Neural cell (in vitro differentiated cells): ENCODE data around the gene TANGO6. TPM values are rescaled to one million over a fixed set of nuclear protein-coding genes. Genes with fewer than 3 reads are reported as not detected.
A peak's percentile ranks its signal among the peaks of the same experiment; 100 is the strongest.

Experiments used
- H2AFZ ChIP-seq: fragments of 200-600, 300-800 bp; sonication (generic), shearing (Covaris generic); 2 replicates; pipeline ENCODE4 v1.6.0; 2014; ENCODE audit warnings: low read depth, mild to moderate bottlenecking, antibody characterized with exemption, low read length, moderate library complexity
- H3F3A ChIP-seq: fragments of 200-600 bp; shearing (Covaris generic); 2 replicates; pipeline ENCODE4 v1.6.1; 2016; ENCODE audit warnings: mild to moderate bottlenecking, moderate library complexity, mixed read lengths, antibody characterized with exemption, low read length; ENCODE audit not compliant: insufficient read depth, poor library complexity, severe bottlenecking
- H3K27ac ChIP-seq: fragments of 200-600, 300-800 bp; sonication (generic), shearing (Covaris generic); 2 replicates; pipeline ENCODE4 v1.5.1; 2014; ENCODE audit warnings: mild to moderate bottlenecking, low read length, moderate library complexity
- H3K27me3 ChIP-seq: fragments of 300-800, 200-600 bp; sonication (generic), shearing (Covaris generic); 2 replicates; pipeline ENCODE4 v1.6.0; 2014; ENCODE audit warnings: mild to moderate bottlenecking, low read depth, low read length, moderate library complexity; ENCODE audit not compliant: insufficient read depth
- H3K36me3 ChIP-seq: fragments of 300-800, 200-600 bp; sonication (generic), shearing (Covaris generic); 2 replicates; pipeline ENCODE4 v1.5.1; 2014; ENCODE audit warnings: mild to moderate bottlenecking, antibody characterized with exemption, low read length, moderate library complexity; ENCODE audit not compliant: insufficient read depth
- H3K4me2 ChIP-seq: fragments of 300-800, 200-600 bp; sonication (generic), shearing (Covaris generic); 2 replicates; pipeline ENCODE4 v1.6.0; 2014; ENCODE audit warnings: mild to moderate bottlenecking, low read length
- H3K4me3 ChIP-seq: fragments of 300-800, 200-600 bp; sonication (generic), shearing (Covaris generic); 2 replicates; pipeline ENCODE4 v1.5.1; 2014; ENCODE audit warnings: mild to moderate bottlenecking, low read length, moderate library complexity
- H3K79me2 ChIP-seq: fragments of 200-600 bp; shearing (Covaris generic); replicated peaks from 2 replicates; pipeline ENCODE4 v1.6.0; 2014; ENCODE audit warnings: mild to moderate bottlenecking, low read length, moderate library complexity; ENCODE audit not compliant: insufficient read depth
- H3K9ac ChIP-seq: fragments of 300-800, 200-600 bp; sonication (generic), shearing (Covaris generic); 2 replicates; pipeline ENCODE4 v1.6.1; 2016; ENCODE audit warnings: mild to moderate bottlenecking, low read length, mixed read lengths
- H3K9me2 ChIP-seq: fragments of 200-600 bp; shearing (Covaris generic); 2 replicates; pipeline ENCODE4 v1.6.1; 2016; ENCODE audit warnings: mild to moderate bottlenecking, low read length, mixed read lengths; ENCODE audit not compliant: insufficient read depth
- H3K9me3 ChIP-seq: fragments of 200-600, 300-800 bp; sonication (generic), shearing (Covaris generic); 2 replicates; pipeline ENCODE4 v1.6.1; 2016; ENCODE audit warnings: mild to moderate bottlenecking, mixed run types, low read length, moderate library complexity, mixed read lengths
- H4K20me1 ChIP-seq: fragments of 200-600 bp; shearing (Covaris generic); 2 replicates; pipeline ENCODE4 v1.6.1; 2016; ENCODE audit warnings: mild to moderate bottlenecking, mixed run types; ENCODE audit not compliant: insufficient read depth
- EP300 ChIP-seq: fragments of 450-650 bp; conservative IDR thresholded peaks from 2 replicates; pipeline ENCODE4 v1.6.1; 2014; ENCODE audit warnings: antibody characterized with exemption, mild to moderate bottlenecking, moderate library complexity; ENCODE audit not compliant: poor library complexity, severe bottlenecking
- EZH2 ChIP-seq: fragments of 200-600, 300-800 bp; shearing (Covaris generic), sonication (generic); IDR thresholded peaks from 2 replicates; pipeline ENCODE4 v1.6.1; 2014; ENCODE audit warnings: antibody characterized with exemption, low read length, borderline replicate concordance, mild to moderate bottlenecking; ENCODE audit not compliant: insufficient read depth, poor library complexity, severe bottlenecking
- MXI1 ChIP-seq: fragments of 450-650 bp; conservative IDR thresholded peaks from 2 replicates; pipeline ENCODE4 v1.6.1; 2014; ENCODE audit warnings: antibody characterized with exemption, mild to moderate bottlenecking; ENCODE audit not compliant: poor library complexity, severe bottlenecking
- POLR2AphosphoS5 ChIP-seq: IDR thresholded peaks from 2 replicates; pipeline ENCODE4 v1.6.1; 2012
- RAD21 ChIP-seq: fragments of 450-650 bp; conservative IDR thresholded peaks from 2 replicates; pipeline ENCODE4 v1.6.1; 2014; ENCODE audit warnings: antibody characterized with exemption, mild to moderate bottlenecking, moderate library complexity
- SMC3 ChIP-seq: fragments of 450-650 bp; conservative IDR thresholded peaks from 2 replicates; pipeline ENCODE4 v1.6.1; 2014; ENCODE audit warnings: antibody characterized with exemption, mild to moderate bottlenecking, moderate library complexity; ENCODE audit not compliant: poor library complexity
- TAF1 ChIP-seq: IDR thresholded peaks from 2 replicates; pipeline ENCODE4 v1.6.1; 2012; ENCODE audit warnings: low read depth
- polyA plus RNA-seq: library from polyadenylated mRNA; depleted of rRNA; stranded (reverse); fragments of >200 nt; gene quantifications from 2 replicates; pipeline ENCODE4 v1.2.3, GENCODE V29; 2014
- TF ChIP-seq, protein P1 (sequence below): fragments of 450-650 bp; IDR thresholded peaks from 2 replicates; pipeline ENCODE4 v1.5.1; 2014; ENCODE audit warnings: antibody characterized with exemption, mild to moderate bottlenecking, moderate library complexity; ENCODE audit not compliant: poor library complexity, severe bottlenecking
- TF ChIP-seq, protein P2 (sequence below): IDR thresholded peaks from 2 replicates; pipeline ENCODE4 v1.6.1; 2012; ENCODE audit warnings: borderline replicate concordance

The TANGO6 gene
- polyA plus RNA-seq, 1 donor from 2014 or later = 9.5 TPM

DNA sequence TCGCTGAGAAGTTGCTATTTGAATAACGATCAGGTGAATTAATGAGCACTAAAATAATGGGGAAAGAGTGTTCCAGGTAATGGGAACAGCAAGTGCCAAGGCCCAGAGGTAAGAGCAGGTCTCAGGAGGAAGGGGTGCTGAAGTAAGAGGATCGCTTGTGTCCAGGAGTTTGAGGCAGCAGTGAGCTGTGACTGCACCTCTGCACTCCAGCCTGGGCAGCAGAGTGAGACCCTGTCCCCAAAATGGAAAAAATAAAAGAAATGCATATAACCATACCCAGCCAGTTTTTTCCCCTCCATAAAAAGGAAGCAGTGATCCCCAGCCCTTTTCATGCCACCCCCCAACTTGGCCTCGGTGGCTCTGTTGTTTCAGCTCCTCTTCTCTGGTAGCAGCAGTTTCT lies 245.4 kb downstream of the TANGO6 start:
- Histone ChIP-seq H3K79me2 (no peaks in the 10 kb centered on the region), H3K9me2 (no peaks in the 10 kb centered on the region), H3K36me3 (no peaks in the 10 kb centered on the region), H3K4me2 (no peak overlapping the region), H2AFZ (peak overlapping the region; percentile 23), H3F3A (no peaks in the 10 kb centered on the region), H3K27me3 (no peaks in the 10 kb centered on the region), H4K20me1 (no peaks in the 10 kb centered on the region), H3K9me3 (no peaks in the 10 kb centered on the region), H3K27ac (peak overlapping the region; percentile 62), H3K4me3 (no peak overlapping the region), H3K9ac (peak overlapping the region; percentile 47)
- TF ChIP-seq EZH2 (no peak), SMC3 (no peak)

DNA sequence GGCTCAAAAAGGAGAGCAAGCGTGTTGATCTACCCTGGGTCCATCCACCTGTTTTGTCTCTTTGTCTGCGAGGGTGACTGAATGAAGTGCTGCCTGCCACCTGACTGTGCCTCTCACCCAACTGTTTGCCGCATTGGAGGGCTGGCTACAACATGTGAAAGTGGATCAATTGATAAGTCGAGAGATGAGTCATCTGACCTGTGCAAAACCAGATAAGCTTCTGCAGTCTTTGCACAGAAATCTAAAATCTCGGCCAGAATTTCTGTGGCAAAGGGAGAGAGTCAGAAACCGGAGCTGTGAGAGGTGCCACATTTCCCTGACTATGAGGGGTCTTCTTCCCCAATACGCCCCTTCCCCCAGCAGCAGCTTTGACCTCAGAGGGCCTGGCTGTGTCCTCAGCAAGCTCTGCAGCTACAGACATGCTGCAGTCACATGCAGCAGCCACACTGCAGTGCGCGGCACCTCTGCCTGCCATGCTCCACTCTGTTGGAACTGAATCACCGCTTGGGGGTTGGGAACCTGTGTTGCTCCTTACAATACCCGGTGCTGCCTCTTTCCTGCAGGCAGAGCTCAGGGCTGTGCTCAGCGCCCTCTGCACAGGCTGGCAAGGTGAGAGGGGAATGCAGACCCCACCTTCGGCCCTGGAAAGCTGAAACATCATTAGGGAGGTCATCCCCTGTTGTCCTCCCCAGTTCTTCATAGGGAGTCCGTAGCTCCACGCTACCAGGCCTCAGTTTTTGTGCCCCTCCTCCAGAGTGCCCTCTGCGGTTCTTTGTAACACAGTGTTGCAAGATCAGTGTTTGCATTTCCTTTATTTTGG lies 246.0 kb downstream of the TANGO6 start:
- Histone ChIP-seq H3K27me3 (no peaks in the 10 kb centered on the region), H2AFZ (peak overlapping the region; percentile 23), H4K20me1 (no peaks in the 10 kb centered on the region), H3K9me2 (no peaks in the 10 kb centered on the region), H3F3A (no peaks in the 10 kb centered on the region), H3K9me3 (no peaks in the 10 kb centered on the region), H3K4me3 (peak overlapping the region; percentile 4), H3K27ac (peak overlapping the region; percentile 62), H3K36me3 (no peaks in the 10 kb centered on the region), H3K4me2 (no peak overlapping the region), H3K79me2 (no peaks in the 10 kb centered on the region), H3K9ac (peak overlapping the region; percentile 47)
- peak; percentile 47 for TF ChIP-seq SMC3
- TF ChIP-seq EP300 = peak; percentile 21
- TF ChIP-seq, protein P1, sequence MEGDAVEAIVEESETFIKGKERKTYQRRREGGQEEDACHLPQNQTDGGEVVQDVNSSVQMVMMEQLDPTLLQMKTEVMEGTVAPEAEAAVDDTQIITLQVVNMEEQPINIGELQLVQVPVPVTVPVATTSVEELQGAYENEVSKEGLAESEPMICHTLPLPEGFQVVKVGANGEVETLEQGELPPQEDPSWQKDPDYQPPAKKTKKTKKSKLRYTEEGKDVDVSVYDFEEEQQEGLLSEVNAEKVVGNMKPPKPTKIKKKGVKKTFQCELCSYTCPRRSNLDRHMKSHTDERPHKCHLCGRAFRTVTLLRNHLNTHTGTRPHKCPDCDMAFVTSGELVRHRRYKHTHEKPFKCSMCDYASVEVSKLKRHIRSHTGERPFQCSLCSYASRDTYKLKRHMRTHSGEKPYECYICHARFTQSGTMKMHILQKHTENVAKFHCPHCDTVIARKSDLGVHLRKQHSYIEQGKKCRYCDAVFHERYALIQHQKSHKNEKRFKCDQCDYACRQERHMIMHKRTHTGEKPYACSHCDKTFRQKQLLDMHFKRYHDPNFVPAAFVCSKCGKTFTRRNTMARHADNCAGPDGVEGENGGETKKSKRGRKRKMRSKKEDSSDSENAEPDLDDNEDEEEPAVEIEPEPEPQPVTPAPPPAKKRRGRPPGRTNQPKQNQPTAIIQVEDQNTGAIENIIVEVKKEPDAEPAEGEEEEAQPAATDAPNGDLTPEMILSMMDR = peak; percentile 33
- TF ChIP-seq, protein P2, sequence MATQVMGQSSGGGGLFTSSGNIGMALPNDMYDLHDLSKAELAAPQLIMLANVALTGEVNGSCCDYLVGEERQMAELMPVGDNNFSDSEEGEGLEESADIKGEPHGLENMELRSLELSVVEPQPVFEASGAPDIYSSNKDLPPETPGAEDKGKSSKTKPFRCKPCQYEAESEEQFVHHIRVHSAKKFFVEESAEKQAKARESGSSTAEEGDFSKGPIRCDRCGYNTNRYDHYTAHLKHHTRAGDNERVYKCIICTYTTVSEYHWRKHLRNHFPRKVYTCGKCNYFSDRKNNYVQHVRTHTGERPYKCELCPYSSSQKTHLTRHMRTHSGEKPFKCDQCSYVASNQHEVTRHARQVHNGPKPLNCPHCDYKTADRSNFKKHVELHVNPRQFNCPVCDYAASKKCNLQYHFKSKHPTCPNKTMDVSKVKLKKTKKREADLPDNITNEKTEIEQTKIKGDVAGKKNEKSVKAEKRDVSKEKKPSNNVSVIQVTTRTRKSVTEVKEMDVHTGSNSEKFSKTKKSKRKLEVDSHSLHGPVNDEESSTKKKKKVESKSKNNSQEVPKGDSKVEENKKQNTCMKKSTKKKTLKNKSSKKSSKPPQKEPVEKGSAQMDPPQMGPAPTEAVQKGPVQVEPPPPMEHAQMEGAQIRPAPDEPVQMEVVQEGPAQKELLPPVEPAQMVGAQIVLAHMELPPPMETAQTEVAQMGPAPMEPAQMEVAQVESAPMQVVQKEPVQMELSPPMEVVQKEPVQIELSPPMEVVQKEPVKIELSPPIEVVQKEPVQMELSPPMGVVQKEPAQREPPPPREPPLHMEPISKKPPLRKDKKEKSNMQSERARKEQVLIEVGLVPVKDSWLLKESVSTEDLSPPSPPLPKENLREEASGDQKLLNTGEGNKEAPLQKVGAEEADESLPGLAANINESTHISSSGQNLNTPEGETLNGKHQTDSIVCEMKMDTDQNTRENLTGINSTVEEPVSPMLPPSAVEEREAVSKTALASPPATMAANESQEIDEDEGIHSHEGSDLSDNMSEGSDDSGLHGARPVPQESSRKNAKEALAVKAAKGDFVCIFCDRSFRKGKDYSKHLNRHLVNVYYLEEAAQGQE = peak; percentile 27
- TF ChIP-seq MXI1 = peak; percentile 61
- no peak for TF ChIP-seq TAF1
- peak; percentile 31 for TF ChIP-seq POLR2AphosphoS5
- peak; percentile 37 for TF ChIP-seq RAD21
- no peak for TF ChIP-seq EZH2
